ENCODE results near the gene CDH13. TPM values are rescaled to one million over a fixed set of nuclear protein-coding genes. Genes with fewer than 3 reads are reported as not detected.
A peak's percentile ranks its signal among the peaks of the same experiment; 100 is the strongest.

The CDH13 gene
- total and polyA plus RNA-seq, 9 of the 15 experiments (the other 6 are each of a cell fraction or from before 2014, with no cell fraction given) = 0.03 TPM; not detected in 8

GRCh38 chr16:83701494-83701893 lies 1074.7 kb downstream of the CDH13 start (continued):
- TF ChIP-seq RREB1 (CRISPR knock-in tag; IDR thresholded peaks at IDR 0.05) (no peak), ZBTB8A (IDR thresholded peaks at IDR 0.05; ENCODE audit: partially characterized antibody) (no peak), REST (IDR thresholded peaks at IDR 0.05; ENCODE audit: borderline replicate concordance) (peak; percentile 99), REST (CRISPR knock-in tag; IDR thresholded peaks at IDR 0.05; ENCODE audit: low read depth) (peak; percentile 96), MIER1 (IDR thresholded peaks at IDR 0.05; ENCODE audit: low read depth) (peak; percentile 96), TFAP4 (CRISPR knock-in tag; IDR thresholded peaks at IDR 0.05; ENCODE audit: borderline replicate concordance) (0 out of 2 replicates have a peak, but pooled peaks have one; percentile 17), HMG20A (CRISPR knock-in tag; conservative IDR thresholded peaks at IDR 0.05) (no peak), RNF219 (CRISPR knock-in tag; IDR thresholded peaks at IDR 0.05) (no peak), SOX6 (IDR thresholded peaks at IDR 0.05) (no peak), MECOM (CRISPR knock-in tag; IDR thresholded peaks at IDR 0.05) (0 out of 2 replicates have a peak, but pooled peaks have one; percentile 17), HDAC2 (IDR thresholded peaks at IDR 0.05) (peak; percentile 30; the same call in 1 of the 2 replicates)

Measured in K562 (cell line).